ENCODE measurements around the gene IGSF21.
"Not testable (repeated sequence)": the region's sequence is repeated elsewhere in the genome, so short reads cannot be mapped to it uniquely, and the experiment has no call there.

GRCh38 chr1:18372505-18372904 is 264.9 kb downstream of the IGSF21 start:
- TF ChIP-seq, protein P1, sequence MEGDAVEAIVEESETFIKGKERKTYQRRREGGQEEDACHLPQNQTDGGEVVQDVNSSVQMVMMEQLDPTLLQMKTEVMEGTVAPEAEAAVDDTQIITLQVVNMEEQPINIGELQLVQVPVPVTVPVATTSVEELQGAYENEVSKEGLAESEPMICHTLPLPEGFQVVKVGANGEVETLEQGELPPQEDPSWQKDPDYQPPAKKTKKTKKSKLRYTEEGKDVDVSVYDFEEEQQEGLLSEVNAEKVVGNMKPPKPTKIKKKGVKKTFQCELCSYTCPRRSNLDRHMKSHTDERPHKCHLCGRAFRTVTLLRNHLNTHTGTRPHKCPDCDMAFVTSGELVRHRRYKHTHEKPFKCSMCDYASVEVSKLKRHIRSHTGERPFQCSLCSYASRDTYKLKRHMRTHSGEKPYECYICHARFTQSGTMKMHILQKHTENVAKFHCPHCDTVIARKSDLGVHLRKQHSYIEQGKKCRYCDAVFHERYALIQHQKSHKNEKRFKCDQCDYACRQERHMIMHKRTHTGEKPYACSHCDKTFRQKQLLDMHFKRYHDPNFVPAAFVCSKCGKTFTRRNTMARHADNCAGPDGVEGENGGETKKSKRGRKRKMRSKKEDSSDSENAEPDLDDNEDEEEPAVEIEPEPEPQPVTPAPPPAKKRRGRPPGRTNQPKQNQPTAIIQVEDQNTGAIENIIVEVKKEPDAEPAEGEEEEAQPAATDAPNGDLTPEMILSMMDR (IDR thresholded peaks at IDR 0.05; ENCODE audit: insufficient read depth, low read length): not testable (repeated sequence)
- not testable (repeated sequence) for TF ChIP-seq GABPA (IDR thresholded peaks at IDR 0.05; ENCODE audit: low read depth); REST (IDR thresholded peaks at IDR 0.05; ENCODE audit: insufficient replicate concordance, low read depth); POLR2AphosphoS5 (IDR thresholded peaks at IDR 0.05; ENCODE audit: low read depth)
